ENCODE measurements around the gene LRRC4C.

The LRRC4C gene

DNA sequence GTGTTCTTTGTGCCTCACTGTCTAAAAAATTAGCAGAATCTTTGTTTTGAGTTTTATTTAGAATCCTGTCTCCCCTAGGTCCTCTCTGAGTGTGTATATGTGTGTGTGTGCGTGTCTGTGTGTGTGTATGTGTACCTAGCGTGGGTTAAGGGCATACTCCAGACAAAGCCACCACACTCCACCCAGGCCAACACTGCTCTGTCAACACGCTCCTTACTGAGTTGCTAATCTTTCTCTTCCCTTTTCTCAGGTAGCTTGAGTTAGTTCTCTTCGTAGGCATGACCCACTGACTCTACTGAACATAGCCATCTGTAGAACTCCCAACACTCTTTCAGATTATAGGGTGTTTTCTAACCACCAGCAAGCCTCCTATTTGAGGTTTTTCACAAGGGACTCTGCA lies 131.1 kb downstream of the LRRC4C start:
- no peak for TF ChIP-seq GATA1 (IDR thresholded peaks at IDR 0.05; ENCODE audit: low read depth, low read length)
- no peak for TF ChIP-seq POLR2A (IDR thresholded peaks at IDR 0.05; ENCODE audit: low read length)
- DNase-seq = no peak

DNA sequence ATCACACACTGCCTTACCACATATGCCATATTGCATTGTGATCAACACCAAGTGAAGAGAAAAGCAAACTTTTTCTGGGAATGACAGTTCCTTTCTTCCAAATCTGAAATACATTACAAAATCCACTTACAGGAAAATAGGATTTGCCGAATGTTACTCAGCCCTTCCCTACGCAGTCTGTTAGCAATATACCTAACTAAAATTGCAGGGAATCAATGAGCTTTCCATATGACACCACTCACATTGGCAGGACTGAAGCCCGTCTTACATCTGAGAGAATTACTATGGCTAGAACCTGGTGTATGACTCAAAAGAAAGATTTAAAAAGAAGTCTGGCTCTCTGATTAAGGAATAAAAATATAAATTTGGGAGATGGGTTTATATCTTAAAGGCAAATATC lies 136.0 kb downstream of the LRRC4C start:
- TF ChIP-seq GATA1 (IDR thresholded peaks at IDR 0.05; ENCODE audit: low read depth, low read length) (no peak), POLR2A (IDR thresholded peaks at IDR 0.05; ENCODE audit: low read length) (no peak)
- no peak for DNase-seq

DNA sequence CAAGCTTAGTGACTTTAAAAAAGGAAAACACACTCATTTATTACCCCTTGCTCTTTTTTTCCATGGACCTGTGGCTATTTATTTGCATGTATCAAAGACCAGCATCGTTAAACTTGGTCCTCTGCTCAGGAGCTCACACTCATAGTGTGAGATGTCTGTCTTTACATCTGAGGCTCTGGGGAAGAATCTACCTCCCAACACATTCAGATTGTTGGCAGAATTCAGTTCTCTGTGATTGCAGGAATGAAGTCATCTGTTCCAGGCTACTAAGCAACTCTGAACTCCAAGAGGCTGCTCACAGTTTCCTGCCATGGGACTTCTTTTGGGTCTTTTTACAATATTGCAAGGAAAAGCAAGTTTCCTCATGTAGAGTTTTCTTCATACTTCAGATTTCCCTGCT lies 138.8 kb downstream of the LRRC4C start:
- TF ChIP-seq GATA1 (IDR thresholded peaks at IDR 0.05; ENCODE audit: low read depth, low read length) (no peak), POLR2A (IDR thresholded peaks at IDR 0.05; ENCODE audit: low read length) (no peak)
- DNase-seq = no peak

DNA sequence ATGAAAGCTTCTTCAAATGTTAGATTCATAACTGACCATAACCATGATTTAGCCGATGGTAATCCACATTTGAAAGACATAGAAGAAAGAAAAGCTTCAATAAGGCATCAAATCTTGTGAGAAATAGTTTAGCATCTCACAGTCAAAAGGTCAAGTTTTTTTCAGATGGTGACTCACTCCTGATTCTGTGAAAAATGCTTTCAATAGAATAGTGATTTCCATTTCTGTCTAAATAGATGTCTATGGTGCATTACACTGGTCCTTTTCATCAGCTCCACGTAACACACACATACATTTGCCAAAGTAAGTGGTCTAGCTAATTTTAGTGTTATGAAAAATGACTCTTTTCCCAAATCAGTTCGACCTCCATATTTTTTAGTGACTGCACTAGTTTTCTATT lies 139.2 kb downstream of the LRRC4C start:
- DNase-seq = no peak
- TF ChIP-seq GATA1 (IDR thresholded peaks at IDR 0.05; ENCODE audit: low read depth, low read length) (no peak), POLR2A (IDR thresholded peaks at IDR 0.05; ENCODE audit: low read length) (no peak)

DNA sequence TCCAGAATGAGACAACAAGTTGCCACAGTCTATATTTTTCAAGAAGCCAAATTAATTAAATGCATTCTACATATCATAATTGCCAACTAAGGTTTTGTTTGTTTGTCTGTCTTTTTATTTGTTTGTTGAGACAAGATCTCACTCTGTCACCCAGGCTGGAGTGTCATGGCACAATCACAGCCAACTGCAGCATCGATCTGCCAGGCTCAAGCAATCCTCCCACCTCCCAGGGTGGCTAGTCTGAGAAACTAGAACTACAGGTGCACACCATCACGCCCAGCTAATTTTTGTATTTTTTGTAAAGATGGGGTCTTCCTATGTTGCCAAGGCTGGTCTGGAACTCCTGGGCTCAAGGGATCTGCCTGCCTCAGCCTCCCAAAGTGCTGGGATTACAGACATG lies 140.0 kb downstream of the LRRC4C start:
- DNase-seq = no peak
- no peak for TF ChIP-seq POLR2A (IDR thresholded peaks at IDR 0.05; ENCODE audit: low read length)
- no peak for TF ChIP-seq GATA1 (IDR thresholded peaks at IDR 0.05; ENCODE audit: low read depth, low read length)

DNA sequence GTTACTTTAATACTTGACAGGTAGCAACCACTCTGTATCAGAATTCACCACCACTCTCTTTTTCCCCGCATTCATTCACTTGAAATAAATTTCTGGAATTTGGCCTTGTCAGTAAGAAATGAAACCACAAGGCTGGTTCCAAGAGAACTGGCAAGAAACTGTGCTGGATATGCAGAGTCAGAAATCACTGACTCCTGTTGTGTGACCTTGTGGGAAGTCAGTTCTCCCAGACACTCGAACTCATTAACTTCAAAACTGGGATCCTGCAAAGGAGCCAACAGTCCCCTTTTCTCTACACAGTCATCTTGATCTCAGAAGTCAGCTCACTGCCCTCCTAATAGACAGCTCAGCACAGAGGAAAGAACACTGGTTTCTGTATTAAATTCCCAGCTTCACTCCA lies 142.7 kb downstream of the LRRC4C start:
- DNase-seq = no peak
- no peak for TF ChIP-seq POLR2A (IDR thresholded peaks at IDR 0.05; ENCODE audit: low read length)
- no peak for TF ChIP-seq GATA1 (IDR thresholded peaks at IDR 0.05; ENCODE audit: low read depth, low read length)

DNA sequence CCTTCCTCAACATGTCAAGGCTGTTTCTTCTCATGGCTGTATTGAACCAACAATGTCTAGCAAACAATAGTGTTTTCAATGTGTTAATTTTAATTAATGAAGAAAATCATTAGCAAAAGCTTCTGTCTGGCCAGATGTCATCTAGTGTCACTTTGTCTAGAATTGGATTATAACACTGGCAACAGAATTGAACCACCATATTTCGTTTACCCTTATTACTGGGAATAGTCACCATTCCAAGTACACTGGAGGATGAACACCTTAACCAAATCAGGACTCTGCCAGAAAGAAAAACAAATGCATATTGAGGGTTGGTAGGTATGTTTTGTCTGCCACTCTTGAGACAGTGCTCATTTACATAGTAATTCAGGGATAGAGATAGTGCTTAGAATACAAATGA lies 146.2 kb downstream of the LRRC4C start:
- no peak for DNase-seq
- TF ChIP-seq GATA1 (IDR thresholded peaks at IDR 0.05; ENCODE audit: low read depth, low read length) (no peak), POLR2A (IDR thresholded peaks at IDR 0.05; ENCODE audit: low read length) (no peak)

DNA sequence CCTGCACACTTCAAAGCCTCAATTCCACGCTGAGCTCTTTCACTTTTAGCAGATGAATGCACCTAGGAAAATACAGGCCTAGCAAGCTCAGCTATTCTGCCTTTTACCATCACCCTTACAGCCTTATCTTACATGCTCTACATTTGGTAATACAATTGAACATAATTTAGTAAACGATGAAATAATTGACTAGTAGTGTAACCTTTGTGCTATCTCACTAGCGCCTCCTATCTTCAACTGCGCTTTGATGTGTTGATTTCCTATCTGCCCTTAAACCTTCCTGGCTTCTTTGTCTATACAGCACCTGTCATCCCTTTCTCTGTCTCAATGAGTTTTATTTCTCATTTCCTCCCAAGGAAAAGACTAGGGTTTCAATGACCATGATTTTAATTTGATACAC lies 149.7 kb downstream of the LRRC4C start:
- TF ChIP-seq POLR2A (IDR thresholded peaks at IDR 0.05; ENCODE audit: low read length) (no peak), GATA1 (IDR thresholded peaks at IDR 0.05; ENCODE audit: low read depth, low read length) (no peak)
- DNase-seq = no peak

DNA sequence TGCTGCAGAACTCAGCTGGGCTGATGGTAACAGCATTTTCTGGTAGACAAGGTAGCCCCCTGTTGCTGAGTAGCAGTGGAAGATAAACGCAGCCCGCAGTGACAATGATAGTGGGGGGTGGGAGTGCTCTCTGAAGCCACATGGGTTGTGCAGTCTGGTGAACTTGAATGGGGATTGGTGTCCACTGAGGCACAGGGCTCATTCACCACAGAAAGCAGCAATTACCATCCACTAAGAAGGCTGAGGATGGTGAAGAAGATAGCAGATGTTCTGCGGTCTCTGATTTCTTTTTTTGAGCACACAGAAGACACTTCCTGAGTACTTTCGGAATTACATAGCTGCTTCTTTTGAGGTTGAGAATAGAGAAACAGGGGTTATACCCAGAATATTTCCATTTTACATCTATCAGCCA lies 150.3 kb downstream of the LRRC4C start:
- DNase-seq = no peak
- no peak for TF ChIP-seq POLR2A (IDR thresholded peaks at IDR 0.05; ENCODE audit: low read length)
- TF ChIP-seq GATA1 (IDR thresholded peaks at IDR 0.05; ENCODE audit: low read depth, low read length) = no peak

DNA sequence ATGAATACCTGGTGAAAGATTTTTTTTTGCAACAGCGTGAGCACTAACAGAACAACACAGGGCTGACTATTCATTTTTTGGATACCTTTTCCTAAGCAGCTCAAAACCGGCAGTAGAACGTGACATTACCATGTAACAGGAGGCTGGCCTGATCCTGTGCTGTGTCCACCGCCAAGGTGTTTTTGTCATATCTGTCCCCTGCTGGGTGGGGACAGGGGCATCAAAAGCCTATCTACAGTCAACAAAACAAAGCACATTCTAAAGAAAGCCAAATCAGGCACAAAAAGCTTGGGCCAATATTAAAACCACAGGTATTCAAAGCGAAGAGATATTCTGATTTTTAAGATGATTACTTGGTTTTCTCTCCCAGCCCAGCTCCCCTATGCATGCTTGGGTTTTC lies 151.2 kb downstream of the LRRC4C start:
- DNase-seq = no peak
- TF ChIP-seq POLR2A (IDR thresholded peaks at IDR 0.05; ENCODE audit: low read length) (no peak), GATA1 (IDR thresholded peaks at IDR 0.05; ENCODE audit: low read depth, low read length) (no peak)

DNA sequence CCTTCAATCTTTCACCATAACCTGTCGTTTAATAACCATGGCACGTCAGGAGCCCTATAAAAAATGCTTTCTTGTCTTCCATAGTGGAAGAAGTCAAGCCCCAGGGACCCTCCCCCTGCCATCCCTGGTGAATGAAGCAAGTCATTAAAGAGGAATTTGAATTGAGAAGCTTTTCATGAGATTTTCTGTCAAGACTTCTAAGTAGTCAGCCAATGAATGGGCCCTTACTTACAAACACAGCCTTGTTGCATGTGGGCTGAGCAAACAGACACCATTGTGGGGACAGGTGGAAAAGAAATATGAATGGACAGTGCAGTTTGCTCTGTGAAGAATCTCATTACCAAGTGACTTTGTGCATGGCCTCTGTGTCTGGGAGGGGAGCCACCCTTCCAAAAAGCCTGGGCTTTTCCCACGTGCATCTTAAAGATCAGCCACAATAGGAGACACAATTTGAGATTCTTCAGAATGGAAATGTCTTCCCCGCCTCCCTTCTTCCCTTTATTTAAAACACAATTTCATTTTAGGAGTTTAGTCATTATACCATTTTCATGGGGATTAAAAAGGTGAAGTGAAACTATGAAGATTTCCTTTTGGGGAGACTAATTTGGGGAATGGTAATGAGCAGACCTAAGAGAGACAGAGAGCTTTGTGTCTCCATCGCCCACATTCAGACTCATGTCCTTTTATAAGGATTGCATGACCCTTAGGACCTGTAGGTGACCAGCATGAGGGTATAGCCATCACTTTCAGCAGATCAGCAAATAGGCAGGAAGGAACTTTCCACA lies 152.0 kb downstream of the LRRC4C start:
- TF ChIP-seq POLR2A (IDR thresholded peaks at IDR 0.05; ENCODE audit: low read length) (no peak), GATA1 (IDR thresholded peaks at IDR 0.05; ENCODE audit: low read depth, low read length) (no peak)

DNA sequence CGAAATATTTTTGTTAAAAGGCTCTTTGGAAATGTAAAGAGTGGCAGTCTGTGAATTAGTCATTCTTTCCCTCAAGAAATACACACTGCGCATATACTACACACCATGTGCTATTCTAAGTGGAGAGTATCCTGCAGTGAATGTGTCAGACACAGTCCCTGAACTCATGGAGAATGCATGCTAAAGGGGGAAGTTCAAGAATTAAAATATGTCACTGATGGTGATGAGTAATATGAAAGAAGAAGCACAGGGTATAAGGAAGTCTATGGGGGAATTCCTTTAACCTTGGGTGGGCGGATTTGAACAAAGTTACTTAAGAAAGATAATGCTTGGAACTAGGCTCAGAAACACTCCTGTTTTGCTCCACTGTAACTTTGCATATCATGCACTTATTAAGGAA lies 153.0 kb downstream of the LRRC4C start:
- no peak for TF ChIP-seq POLR2A (IDR thresholded peaks at IDR 0.05; ENCODE audit: low read length)
- TF ChIP-seq GATA1 (IDR thresholded peaks at IDR 0.05; ENCODE audit: low read depth, low read length) = no peak

More for the DNA sequence above, 152.0 kb downstream of the LRRC4C start:
- DNase-seq = no peak

DNA sequence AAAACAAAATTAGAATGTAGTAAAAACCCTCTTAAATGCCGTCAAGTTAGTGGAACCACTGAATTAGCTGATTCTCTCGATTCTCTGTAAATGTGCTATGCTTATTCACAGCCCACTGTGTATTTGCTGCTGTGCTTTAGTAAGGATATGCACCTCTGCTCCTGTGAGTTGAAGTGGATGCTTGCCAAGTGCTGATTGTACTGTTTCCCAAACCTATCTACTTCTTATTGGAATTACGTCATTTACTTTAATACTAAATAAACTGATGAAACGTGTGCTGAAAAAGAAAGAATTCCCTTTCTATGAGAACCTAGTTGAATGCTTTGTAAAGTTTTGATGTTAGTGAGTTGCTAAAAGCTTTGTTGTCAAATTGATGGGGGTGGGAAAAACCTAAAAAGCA lies 158.4 kb downstream of the LRRC4C start:
- no peak for DNase-seq
- TF ChIP-seq GATA1 (IDR thresholded peaks at IDR 0.05; ENCODE audit: low read depth, low read length) = no peak

More for the DNA sequence above, 153.0 kb downstream of the LRRC4C start:
- DNase-seq = no peak

DNA sequence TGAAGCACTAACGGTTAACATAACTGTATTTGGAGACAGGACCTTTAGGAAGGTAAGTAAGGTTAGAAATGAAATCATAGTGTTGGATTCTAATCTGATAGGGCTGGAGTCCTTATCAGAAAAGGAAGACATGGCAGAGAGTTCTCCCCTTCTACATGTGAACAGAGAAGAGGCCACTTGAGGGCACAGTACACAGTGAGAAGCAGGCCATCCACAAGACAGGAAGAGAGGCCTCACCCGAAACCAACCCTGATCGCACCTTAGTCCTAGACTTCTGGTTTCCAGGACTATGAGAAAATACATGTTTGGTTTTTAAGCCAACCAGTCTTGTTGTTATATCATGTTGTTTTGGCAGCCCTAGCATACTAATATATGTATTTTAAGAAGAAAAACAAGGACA lies 170.0 kb downstream of the LRRC4C start:
- TF ChIP-seq GATA1 (IDR thresholded peaks at IDR 0.05; ENCODE audit: low read depth, low read length) (no peak), POLR2A (IDR thresholded peaks at IDR 0.05; ENCODE audit: low read length) (no peak)
- DNase-seq = no peak

DNA sequence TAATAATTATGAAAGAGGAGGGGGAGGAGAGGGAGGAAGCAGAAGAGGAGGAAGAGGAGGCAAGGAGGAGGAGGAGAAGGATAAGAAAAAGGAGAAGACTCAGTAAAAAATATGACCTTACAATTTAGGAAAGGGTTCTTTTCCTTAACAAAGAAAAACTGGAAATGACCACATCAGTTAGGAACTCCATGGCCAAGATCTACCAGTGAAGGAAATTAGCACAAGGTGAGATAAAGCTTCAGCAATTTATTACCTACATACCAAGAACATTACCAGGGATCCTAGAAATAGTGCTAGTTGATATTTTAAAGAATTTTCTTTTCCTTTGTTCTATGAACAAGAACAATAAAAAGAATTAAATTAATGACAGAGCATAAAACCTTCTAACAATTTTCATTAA lies 172.7 kb downstream of the LRRC4C start:
- no peak for DNase-seq
- TF ChIP-seq POLR2A (IDR thresholded peaks at IDR 0.05; ENCODE audit: low read length) (no peak), GATA1 (IDR thresholded peaks at IDR 0.05; ENCODE audit: low read depth, low read length) (no peak)
